Activated CD4-positive, alpha-beta T cell treated with anti-CD3 and anti-CD28 coated beads, Interleukin-2, amount 50 U/mL, for 1 hour (primary cell): ENCODE measurements around the gene ETV1.

Source experiments
- DNase-seq: peaks from one replicate; pipeline ENCODE4 v3.0.0-alpha.2; 2020

Gene ETV1

GRCh38 chr7:13878154-13878553 is 111.3 kb downstream of the ETV1 start:
- no peak for DNase-seq

- no peak for DNase-seq
These were observed 113.9 kb downstream of the ETV1 start for GRCh38 chr7:13875496-13876074.

- no peak for DNase-seq
These were observed 114.7 kb downstream of the ETV1 start for GRCh38 chr7:13874783-13875182.

GRCh38 chr7:13872709-13873108 is 116.8 kb downstream of the ETV1 start:
- no peak for DNase-seq

GRCh38 chr7:13871008-13871407 is 118.5 kb downstream of the ETV1 start:
- no peak for DNase-seq

- no peak for DNase-seq
These were observed 128.7 kb downstream of the ETV1 start for GRCh38 chr7:13860734-13861133.

GRCh38 chr7:13856012-13856411 is 133.5 kb downstream of the ETV1 start:
- DNase-seq, result no peak

- no peak for DNase-seq
These were observed 137.0 kb downstream of the ETV1 start for GRCh38 chr7:13852281-13852968.

- no peak for DNase-seq
These were observed 137.7 kb downstream of the ETV1 start for GRCh38 chr7:13851736-13852135.

- peak; percentile 25 for DNase-seq
These were observed 139.2 kb downstream of the ETV1 start for GRCh38 chr7:13850185-13850752.

GRCh38 chr7:13849163-13849892 is 140.1 kb downstream of the ETV1 start:
- no peak for DNase-seq

- DNase-seq, result no peak
These were observed 140.8 kb downstream of the ETV1 start for GRCh38 chr7:13848681-13849131.

GRCh38 chr7:13846386-13846785 is 143.1 kb downstream of the ETV1 start:
- DNase-seq, result no peak

- no peak for DNase-seq
These were observed 143.9 kb downstream of the ETV1 start for GRCh38 chr7:13845601-13846000.

GRCh38 chr7:13844954-13845353 is 144.5 kb downstream of the ETV1 start:
- DNase-seq, result no peak

GRCh38 chr7:13841284-13841683 is 148.2 kb downstream of the ETV1 start:
- DNase-seq, result no peak
